Measurements from ENCODE around the gene TNNT1. TPM values are rescaled to one million over a fixed set of nuclear protein-coding genes. Genes with fewer than 3 reads are reported as not detected.
"Not testable (repeated sequence)": the region's sequence is repeated elsewhere in the genome, so short reads cannot be mapped to it uniquely, and the experiment has no call there.

The TNNT1 gene
- total RNA-seq, 1 donor from 2014 or later, result 1.7 TPM

DNA sequence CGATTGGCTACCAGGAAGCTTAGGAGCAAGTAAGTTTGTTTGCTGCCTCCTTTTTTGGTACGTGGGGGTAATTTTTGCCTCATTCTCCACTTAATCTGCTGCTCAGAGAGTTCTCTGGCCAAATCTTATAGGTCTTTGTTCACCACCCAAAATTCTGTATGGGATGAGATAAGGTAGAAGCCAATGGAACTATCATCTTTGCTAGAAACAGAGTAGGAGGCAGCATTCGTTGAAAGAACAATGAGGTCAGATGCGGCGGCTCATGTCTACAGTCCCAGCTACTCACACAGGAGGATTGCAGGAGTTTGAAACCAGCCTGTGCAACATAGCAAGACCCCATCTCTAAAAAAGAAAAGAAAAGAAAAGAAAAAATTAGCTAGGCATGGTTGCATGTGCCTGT, 22.4 kb upstream of the TNNT1 start:
- DNase-seq (ENCODE audit: low read depth in 2 of 2), result no peak

DNA sequence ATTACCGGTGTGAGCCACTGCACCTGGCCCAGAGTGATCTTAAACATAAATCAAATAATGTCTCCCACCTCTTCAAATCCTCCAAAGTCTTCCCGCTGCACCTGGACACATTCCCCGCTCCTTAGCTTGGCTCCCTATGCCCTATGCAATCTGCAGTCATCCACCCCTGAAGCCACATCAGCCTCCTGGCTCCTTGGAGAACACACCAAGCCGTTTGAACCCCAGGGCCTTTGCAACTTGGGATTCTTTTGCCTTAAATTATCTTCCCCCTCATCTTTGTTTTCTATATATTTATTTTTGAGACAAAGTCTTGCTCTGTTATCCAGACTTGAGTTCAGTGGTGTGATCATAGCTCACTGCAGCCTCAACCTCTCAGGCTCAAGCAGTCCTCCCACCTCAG, 20.1 kb upstream of the TNNT1 start:
- no peak for DNase-seq (ENCODE audit: low read depth in 2 of 2)

DNA sequence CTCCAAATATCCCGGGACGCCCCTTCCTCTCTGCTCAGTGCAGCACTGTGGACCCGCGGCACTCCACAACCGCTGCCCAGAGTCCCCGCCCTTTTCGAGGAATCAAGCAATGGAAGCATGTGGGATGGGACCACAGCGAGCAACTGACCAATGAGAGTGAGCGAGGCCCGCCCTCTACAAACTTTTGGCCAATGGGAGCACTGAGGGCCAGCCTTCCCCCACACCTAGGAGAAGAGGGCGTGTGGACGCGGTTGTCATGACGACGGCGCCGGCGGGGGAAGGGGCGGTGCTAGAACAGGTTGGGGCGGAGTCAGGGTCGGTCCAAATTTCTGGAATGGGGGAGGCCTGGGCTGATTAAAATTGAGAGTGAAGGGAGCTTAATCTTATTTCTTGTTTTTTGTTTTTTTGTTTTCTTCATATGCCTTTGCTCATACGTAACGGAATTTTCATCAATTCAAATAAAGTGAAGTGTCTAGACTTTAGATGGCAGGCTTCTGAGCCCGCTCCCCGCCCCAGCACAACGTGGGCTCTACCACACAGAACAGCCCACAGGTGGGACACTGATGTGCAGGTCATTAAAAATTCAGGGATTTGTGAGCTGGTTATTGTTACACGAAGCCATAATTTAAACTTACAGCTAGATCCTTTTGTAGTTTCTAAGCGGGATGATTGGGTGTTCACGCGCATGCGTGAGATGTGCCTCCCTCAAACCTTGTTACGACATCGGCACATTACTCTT, 17.7 kb upstream of the TNNT1 start, which contains the start of gene DNAAF3:
DNAAF3 (minus strand) TSS at position 84 of the 739 bp plus-strand sequence. CDS start 200 bp downstream, outside the sequence.
- peak; percentile 96 to 99 for DNase-seq (ENCODE audit: low read depth in 2 of 2)

DNA sequence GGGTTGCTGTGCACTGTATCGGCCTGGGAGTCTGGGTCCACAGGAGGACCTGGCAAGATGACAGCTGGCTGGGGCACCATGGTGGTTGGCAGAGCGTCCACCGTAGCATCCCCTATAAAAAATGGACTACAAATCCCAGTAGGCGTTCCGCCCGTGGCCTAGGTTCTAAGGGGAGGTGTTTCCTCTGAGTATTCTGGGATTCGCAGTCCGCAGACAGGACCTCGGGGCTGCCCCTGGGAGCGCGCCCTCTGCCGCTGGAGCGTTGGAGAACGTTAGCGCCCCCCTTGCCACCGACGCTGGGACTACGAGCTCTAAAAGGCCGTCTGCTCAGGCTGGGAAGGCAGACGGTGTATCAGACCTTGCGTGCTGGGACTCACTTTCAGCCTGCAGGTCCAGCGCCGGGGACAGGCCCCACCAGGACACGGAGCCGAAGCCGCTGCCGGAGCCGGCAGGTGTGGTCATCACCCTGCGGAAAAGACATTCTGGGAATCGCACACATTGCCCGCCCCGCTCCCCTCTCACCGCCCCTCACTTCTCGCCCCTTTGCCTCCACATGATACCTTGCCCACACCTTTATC, 17.0 kb upstream of the TNNT1 start:
- peak; percentile 67 to 83 for DNase-seq (ENCODE audit: low read depth in 2 of 2)

DNA sequence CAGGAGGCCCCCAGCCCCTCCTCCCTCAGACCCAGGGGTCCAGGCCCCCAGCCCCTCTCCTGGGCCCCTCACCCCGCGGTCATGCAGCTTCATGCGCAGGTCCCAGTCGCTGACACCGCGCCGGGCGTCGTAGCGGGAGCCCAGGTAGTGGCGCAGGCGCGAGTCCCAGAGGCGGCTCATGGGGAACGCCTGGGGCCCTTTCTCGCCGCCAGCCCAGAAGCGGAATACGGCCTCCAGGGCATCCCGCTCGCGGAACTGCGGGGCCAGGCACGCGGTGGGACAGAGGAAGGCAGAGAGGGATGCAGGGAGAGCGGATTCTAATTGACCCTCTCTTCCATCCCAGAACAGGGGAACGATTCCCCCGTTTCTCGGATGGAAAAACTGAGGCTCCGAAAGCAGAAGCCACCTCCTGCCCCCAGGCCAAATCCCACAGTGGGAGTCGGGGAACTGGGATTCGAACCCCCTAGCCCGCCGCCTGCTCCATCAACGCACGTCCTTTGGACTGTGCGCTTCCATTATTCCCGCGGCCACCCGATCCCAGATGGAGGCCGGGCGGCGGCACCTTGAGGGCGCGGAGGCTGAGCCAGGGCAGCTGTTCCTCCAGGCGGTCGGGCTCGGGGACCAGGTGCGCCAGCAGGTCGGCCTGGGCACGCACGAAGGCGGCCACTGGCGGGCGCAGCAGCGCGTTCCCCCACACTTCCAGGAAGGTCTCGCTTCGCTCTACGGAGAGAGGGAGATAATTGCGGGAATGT, 12.7 kb upstream of the TNNT1 start:
- no peak for DNase-seq (ENCODE audit: low read depth in 2 of 2)

DNA sequence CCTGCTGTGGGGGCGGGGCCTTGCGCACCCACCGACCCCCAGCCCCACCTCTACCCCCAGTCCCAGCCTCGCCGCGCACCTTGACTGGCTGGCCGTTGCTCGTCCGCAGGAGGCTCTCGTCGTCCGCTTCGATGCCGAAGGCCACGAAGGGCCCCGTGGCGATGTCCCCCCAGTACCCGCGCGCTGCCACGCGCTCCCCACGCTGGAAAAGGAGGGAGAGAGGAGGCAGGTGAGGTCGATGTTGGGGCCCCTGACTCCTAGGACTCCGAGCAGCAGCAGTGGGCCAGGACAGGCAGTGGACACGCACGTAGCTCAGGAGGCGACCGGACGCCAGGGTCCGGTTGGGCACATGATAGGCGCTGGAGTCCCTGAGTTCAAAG, 12.0 kb upstream of the TNNT1 start:
- DNase-seq (ENCODE audit: low read depth in 2 of 2), result no peak

DNA sequence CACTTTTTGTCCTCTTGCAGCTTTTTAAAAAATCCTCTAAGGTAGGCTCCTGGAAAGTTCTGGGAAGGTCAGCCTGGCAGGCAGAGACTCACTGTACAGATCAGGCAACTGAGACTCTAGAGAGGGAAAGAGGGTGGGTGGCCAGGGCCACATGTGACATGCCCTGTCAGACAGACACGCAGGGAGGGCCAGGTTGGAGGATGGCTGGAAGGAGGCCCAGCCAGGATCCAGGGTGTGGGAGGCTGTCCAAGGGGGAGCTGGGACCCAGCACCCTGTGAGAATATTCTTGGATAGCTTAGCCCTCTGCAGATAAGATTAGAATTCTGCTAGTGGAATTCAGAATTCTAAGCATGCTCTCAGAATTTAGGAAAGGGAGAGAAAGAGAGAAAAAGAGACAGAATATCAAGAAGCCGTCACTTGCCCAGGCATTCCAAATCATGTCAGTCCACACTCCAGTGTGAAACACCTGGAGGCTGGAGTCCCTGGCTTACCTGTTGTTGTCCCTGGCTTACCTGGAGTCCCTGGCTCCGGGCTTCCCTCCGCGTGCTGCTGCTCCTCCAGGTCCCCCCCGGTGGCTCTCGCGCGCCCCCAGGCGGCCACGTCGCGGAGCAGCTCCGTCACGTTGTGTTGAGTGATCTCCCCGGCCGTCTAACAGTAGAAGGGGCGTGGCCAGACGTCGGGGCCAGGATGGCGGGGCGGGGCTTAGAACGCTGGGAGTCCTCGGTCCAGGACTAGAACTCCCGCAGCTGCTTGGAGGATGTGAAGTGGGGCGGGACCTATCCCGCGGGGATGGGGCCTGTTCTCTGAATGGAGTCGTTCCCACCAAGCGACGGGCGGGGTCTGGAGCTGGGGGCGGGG, 11.4 kb upstream of the TNNT1 start:
- peak; percentile 50 to 83 for DNase-seq (ENCODE audit: low read depth in 2 of 2)

DNA sequence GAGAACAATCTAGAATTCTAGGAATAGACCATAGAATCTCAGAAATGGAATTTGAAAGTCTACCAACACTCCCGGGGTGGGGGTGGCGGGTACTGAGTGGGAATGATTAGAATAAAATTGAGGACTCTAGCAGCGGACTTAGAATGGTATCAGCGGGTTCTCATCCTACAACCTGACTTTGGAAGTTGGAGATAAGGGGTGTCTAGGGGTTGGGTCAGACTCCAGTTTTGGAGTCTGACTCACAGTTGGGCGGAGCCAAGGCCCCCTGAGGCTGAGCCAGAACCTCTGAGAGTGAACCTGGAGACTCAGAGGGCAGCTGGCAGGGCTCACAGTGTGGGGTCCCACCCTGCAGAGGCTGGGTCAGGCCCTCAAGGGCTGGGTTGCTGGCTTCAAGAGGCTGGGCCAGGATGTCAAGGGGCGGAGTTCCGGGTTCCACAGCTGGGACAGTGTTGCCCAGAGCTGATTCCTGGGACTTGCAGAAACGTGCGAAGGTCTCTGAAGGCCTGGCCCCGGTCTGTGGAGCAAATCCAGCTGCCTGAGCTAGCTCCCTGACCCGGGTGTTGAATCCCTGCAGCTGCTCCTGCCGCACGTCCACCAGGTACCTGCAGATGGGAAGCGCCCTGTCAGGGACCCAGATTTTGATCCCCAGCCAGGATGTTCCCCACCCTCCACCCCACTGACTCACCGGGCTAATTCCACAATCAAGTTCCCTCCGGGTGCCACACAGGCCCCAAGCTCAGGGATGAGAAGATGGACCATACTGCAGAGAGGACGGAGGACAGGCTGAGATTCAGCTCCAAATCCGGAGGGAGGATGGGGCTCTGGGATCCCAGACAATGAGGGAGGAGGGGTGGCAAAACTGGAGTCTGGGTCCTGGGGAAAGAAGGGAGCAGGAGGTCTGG, 10.1 kb upstream of the TNNT1 start:
- DNase-seq (ENCODE audit: low read depth in 2 of 2), result no peak

DNA sequence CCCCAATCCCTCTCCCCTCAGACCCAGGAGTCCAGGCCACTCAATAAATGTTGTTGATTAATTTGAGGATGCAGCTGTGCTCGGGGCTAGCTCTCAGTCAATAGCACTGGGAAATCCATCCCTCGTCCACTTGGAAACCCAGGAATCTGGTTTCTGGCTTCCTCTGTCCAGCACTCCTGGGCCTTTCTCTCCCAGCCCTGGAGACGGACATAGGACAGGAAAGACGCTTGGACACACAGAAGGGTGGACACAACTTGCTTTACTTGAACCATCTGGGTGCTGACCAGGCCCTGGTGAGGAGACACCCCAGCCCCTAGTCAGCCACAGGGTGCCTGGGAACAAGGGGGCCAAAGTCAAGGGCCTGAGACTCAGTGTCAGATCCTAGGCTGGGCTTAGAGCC, 9.4 kb upstream of the TNNT1 start:
- no peak for DNase-seq (ENCODE audit: low read depth in 2 of 2)

DNA sequence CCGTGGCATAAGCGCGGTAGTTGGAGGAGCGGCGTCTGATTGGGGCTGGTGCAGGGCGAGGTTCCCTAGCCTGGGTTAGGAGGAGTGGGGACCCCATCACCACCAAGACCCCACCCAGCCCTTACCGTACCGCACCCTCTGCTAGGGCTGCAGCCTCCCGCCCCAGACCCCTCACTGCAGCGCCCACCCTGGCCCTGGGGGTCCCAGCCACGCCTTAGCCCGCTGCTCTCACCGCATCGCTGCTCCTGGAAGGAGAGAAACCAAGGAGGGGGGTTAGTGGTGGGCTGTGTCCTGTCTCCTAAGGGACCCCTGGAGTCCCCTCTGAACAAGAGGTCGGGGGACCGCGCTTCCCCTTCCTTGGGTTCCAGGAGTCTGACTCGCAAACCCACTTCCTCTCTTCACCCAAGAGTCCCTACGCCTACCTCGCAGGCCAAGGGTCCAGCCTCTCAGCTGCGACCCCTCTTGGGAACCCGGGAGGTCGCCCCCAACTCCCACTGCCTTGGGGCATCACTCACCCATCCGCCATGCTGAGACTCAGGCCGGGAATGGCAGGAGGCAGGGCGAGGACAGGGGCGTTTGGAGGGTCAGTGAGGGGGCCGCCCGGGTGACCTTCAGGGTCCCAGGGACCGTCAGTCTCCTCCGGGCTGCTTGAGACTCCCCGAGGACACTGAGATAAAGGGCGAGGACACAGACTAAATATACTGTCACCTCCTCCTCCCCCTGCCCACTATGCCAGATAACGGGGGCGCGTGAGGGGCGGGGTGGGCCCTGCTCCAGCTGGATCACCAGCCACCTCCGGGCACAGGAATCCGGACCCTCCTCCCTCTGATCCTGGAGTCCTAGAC, 8.3 kb upstream of the TNNT1 start, which contains the start of gene TNNI3:
TNNI3 (minus strand) TSS at position 669 of the 845 bp plus-strand sequence; CDS start at position 526, 143 bp downstream.
- DNase-seq (ENCODE audit: low read depth in 2 of 2), result no peak

DNA sequence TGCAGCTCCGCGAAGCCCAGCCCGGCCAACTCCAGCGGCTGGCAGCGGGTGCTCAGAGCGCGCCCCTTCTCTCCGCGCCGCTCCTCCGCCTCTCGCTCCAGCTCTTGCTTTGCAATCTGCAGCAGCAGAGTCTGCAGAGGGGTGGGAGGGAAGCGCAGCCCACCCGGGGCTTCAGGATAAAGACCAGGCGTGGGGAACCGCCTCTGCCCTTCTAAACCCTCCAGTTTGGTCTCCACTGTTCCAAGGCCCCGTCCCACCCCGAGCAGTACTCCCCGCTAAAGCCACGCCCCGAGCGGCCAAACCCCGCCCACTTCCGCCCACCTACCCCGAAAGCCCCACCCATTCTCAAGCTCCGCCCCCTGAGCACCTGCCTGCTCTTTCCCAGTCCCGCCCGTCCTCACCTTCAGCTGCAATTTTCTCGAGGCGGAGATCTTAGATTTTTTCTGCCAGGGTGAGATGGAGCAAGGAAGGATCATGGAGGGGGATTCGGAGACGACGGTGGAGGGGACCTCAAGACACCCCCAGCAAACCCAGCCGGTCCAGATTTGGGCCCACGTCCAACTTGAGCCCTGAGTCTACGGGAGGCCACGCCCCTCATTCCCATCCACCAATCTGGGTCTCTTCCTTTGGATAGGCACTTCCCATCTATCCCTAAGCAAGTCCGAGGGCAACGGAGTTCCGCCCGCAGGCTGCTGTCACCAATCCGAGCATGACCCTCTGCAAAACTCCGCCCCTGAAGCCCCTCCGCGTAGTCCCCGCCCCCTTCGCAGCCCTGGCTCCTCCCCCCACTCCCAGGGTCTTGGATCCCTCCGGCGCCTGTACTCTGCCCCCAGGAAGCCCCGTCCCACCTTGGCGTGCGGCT, 7.4 kb upstream of the TNNT1 start:
- peak in 1 of 2 donors; percentile 23 for DNase-seq (ENCODE audit: low read depth in 2 of 2)

DNA sequence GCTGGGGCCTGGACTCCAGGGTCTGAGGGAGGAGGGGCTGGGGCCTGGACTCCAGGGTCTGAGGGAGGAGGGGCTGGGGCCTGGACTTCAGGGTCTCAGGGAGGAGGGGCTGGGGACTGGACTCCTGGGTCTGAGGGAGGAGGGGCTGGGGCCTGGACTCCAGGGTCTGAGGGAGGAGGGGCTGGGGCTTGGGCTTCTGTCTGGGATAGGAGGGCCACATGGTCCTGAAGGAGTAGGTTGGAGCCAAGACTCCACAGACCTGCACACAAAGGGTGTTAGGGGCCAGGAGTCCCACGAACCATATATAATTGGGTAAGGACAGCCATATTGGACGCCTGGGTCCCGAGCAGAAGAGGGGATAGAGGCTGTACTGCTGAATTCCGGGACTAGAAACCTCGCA, 6.8 kb upstream of the TNNT1 start:
- DNase-seq (ENCODE audit: low read depth in 2 of 2), result not testable (repeated sequence)

DNA sequence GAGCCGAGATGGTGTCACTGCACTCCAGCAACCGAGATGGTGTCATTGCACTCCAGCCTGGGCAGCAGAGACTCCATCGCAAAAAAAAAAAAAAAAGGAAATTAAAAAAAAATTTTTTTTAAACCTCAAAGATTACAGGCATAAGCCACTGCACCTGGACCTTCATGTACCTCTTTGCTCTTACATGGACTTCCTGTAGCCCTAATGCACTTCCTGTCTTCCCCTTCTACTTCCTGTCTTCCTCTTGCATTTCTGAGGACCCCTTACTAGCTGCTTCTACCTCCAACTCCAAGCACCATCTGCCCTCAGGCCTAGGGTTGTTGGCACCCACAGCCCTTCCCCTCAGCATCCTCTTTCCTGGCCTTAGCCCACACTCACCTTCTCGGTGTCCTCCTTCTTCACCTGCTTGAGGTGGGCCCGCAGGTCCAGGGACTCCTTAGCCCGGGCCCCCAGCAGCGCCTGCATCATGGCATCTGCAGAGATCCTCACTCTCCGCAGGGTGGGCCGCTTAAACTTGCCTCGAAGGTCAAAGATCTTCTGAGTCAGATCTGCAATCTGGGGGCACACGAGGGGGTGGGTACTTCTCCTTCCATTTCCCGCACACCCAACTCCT, 4.8 kb upstream of the TNNT1 start:
- DNase-seq (ENCODE audit: low read depth in 2 of 2), result no peak

DNA sequence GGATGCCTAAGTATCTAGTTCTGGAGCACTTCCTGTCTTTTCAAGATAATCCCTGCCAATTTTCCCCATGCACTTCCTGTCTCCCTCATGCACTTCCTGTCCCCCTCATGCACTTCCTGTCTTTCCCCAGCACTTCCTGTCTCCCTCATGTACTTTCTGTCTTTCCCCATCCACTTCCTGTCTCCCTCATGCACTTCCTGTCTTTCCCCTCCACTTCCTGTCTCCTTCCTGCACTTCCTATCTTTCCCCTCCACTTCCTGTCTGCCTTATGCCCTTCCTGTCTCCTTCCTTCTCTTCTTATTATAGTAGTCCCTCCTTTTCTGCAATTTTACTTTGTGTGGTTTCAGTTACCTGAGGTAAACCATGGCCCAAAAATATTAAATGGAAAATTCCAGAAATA, 3.0 kb upstream of the TNNT1 start:
- no peak for DNase-seq (ENCODE audit: low read depth in 2 of 2)

DNA sequence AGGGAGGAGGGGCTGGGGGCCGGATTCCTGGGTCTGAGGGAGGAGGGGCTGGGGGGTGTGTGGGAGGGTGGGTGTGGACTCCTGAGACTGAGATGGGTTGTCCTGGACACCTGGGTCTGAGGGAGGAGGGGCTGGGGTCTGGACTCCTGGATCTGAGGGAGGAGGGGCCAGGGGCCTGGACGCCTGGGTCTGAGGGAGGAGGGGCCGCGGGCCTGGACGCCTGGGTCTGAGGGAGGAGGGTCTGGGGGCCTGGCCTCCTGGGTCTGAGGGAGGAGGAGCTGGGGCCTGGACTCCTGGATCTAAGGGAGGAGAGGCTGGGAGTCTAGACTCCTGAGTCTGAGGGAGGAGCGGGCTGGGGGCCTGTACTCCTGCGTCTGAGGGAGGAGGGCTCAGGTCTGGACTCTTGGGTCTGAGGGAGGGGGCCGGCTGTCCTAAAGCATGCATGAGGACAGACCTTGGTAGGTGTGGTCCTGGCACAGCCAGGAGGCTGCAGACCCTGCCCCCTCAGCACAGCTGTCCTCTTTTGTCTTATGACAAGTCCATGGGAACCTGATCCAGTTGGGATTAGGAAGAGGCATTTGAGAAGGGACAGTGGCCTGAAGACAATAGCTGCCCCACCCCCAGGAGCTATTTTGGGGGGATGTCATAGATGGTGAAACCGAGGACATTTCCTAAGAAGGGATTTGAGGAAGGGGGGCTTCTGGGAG, 1.3 kb downstream of the TNNT1 start:
- no peak for DNase-seq (ENCODE audit: low read depth in 2 of 2)

DNA sequence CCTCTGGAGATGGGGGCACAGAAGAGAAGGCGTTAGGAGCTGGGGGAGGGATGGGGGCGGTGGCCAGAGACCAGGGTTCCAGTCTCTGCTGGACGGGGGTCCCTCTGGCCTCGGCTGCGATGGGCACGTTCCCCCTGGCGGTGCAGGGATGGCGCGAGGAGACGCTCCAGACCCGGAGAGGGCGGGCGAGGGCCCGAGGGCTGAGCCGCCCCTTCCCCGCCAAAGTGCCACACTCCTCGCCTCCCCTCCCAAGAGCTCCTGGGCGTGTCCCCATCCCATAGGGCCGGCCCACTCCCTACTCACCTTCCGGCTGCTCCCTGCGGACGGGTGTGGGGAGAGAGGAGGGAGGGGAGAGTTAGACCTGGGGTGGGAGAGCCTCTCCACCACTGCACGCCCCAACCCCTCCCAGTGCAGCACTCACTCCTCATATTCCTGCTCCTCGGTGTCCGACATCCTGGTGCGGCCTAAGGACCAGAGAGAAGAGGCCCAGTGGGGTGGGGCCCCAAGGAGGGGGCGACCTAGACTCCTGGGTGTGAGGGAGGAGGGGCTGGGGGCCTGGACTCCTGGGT, 2.2 kb downstream of the TNNT1 start:
- DNase-seq (ENCODE audit: low read depth in 2 of 2), result no peak

DNA sequence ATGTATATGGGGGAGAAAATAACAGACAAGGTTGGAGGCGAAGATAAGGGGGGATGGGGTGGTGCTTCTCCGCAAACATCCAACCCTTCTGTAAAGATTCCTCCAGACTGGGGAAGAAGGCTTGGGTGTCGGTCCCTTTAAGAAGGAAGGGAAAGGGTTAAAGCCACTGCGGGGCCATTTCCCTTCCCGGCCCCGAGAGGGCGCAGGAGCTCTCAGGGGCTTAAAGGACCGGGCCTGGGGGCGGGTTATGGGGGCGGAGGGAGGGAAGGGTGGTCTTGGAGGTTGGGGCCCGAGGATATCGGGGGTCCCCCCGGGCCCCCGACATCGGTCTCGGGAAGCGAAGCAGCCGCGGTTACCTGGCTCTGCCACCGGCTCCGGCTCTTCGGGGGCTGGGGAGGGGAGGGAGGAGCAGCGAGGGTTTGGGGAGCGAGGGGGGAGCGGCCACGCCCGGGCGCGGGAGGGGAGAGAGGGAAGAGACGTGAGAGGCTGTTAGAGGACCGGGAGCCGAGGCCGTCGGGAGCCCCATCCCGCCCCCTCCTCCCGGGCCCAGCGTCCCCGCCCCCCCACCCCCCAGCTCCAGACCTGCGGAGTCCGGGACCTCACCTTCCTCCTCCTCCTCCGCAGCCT, 2.8 kb downstream of the TNNT1 start:
- DNase-seq (ENCODE audit: low read depth in 2 of 2), result no peak
